HepG2 (cell line): ENCODE measurements around the gene CFAP206. TPM values are rescaled to one million over a fixed set of nuclear protein-coding genes. Genes with fewer than 3 reads are reported as not detected.
"Not testable (repeated sequence)": the region's sequence is repeated elsewhere in the genome, so short reads cannot be mapped to it uniquely, and the experiment has no call there.

Experiments
- ATAC-seq: fragments of 200-7000 bp; cut with Tn5 transposase; 3 replicates; pipeline ENCODE4 v1.9.1; 2020; ENCODE audit warnings: mild to moderate bottlenecking, moderate library complexity
- BruUV-seq: library from RNA; stranded (reverse); fragments of 400-500 nt; replicated peaks from 2 replicates; lab custom pipeline; 2021; lab: Mats Ljungman, UMichigan
- CTCF ChIA-PET: fragments of 300-600 bp; formaldehyde crosslinking; extraction: SDS; loops from one replicate; lab custom pipeline; 2021; ENCODE audit warnings: low total read pairs, inconsistent platforms, low intra/inter-chr PET ratio; lab: Yijun Ruan, JAX
- POLR2A ChIA-PET: fragments of 350-600 bp; sonication (Branson Sonifier 250); formaldehyde crosslinking; loops from one replicate; lab custom pipeline; 2020; ENCODE audit warnings: antibody characterized with exemption, inconsistent platforms; lab: Yijun Ruan, JAX
- DNase-seq: peaks from one replicate; pipeline ENCODE4 v3.0.0-alpha.2; 2015; ENCODE audit warnings: low spot score
- FAIRE-seq: peaks from 3 replicates; lab custom pipeline; 2011; peaks lifted over from hg19 to GRCh38; lab: Jason Lieb, UNC
- H2AFZ ChIP-seq: one replicate; pipeline ENCODE4 v1.6.1; 2011; ENCODE audit warnings: low read length, inconsistent platforms
- H3K27ac ChIP-seq: fragments of 300-600 bp; 3 replicates; pipeline ENCODE4 v1.8.0; 2011; ENCODE audit warnings: mixed run types, mild to moderate bottlenecking, mixed read lengths, low read length, inconsistent platforms; ENCODE audit not compliant: insufficient read depth; ENCODE audit errors: extremely low read length
- H3K27me3 ChIP-seq, 2 experiments: fragments of 200-600 bp in 1 of 2; 2 replicates in 1 of 2; 3 replicates in 1 of 2; pipeline versions ENCODE4 v1.6.0 to v1.8.0; 2011; ENCODE audit warnings: low read length in 2 of 2, mild to moderate bottlenecking in 2 of 2, moderate library complexity in 2 of 2, inconsistent platforms in 1 of 2; ENCODE audit not compliant: insufficient read depth in 2 of 2, control insufficient read depth in 1 of 2
- H3K36me3 ChIP-seq, 2 experiments: fragments of 200-600 bp in 1 of 2; replicated peaks in 1 of 2; 2 replicates in 1 of 2; 3 replicates in 1 of 2; pipeline versions ENCODE4 v1.5.1 to v1.8.0; 2011; ENCODE audit warnings: low read length in 2 of 2, inconsistent platforms in 1 of 2; ENCODE audit not compliant: insufficient read depth in 2 of 2, control insufficient read depth in 1 of 2
- H3K4me1 ChIP-seq: 2 replicates; pipeline ENCODE4 v1.5.1; 2012; ENCODE audit warnings: low read length, inconsistent platforms; ENCODE audit not compliant: insufficient read depth
- H3K4me2 ChIP-seq: 2 replicates; pipeline ENCODE4 v1.6.0; 2011; ENCODE audit warnings: low read depth, low read length, inconsistent platforms
- H3K4me3 ChIP-seq, 3 experiments: fragments of 200-600 bp in 1 of 3; sonication (generic), shearing (Covaris generic) in 1 of 3; replicated peaks in 1 of 3; 2 replicates each; pipeline ENCODE4 v1.5.1; 2011 to 2016; ENCODE audit warnings: low read length in 3 of 3, inconsistent platforms in 2 of 3, low read depth in 2 of 3, mild to moderate bottlenecking in 2 of 3, control low read depth in 1 of 3, mixed read lengths in 1 of 3; ENCODE audit not compliant: insufficient read depth in 1 of 3
- H3K79me2 ChIP-seq: one replicate; pipeline ENCODE4 v1.6.1; 2011; ENCODE audit warnings: low read length, inconsistent platforms; ENCODE audit not compliant: insufficient read depth
- H3K9ac ChIP-seq: 2 replicates; pipeline ENCODE4 v1.6.0; 2011; ENCODE audit warnings: mild to moderate bottlenecking, low read depth, low read length, inconsistent platforms; ENCODE audit not compliant: insufficient read depth
- H3K9me3 ChIP-seq: 2 replicates; pipeline ENCODE4 v1.5.1; 2012; ENCODE audit warnings: mild to moderate bottlenecking, low read length
- H4K20me1 ChIP-seq: 2 replicates; pipeline ENCODE4 v1.6.0; 2011; ENCODE audit warnings: inconsistent platforms, mild to moderate bottlenecking, low read length, moderate library complexity; ENCODE audit not compliant: insufficient read depth
- REL ChIP-seq: sonication (generic); formaldehyde crosslinking; conservative IDR thresholded peaks from 2 replicates; pipeline ENCODE4 v1.8.0; 2022; ENCODE audit warnings: mild to moderate bottlenecking, missing genetic modification reagents, moderate library complexity
- ZNF724P ChIP-seq: sonication (generic); formaldehyde crosslinking; IDR thresholded peaks from 2 replicates; pipeline ENCODE4 v1.8.0; 2022; ENCODE audit warnings: missing genetic modification reagents, borderline replicate concordance
- ZSCAN12 ChIP-seq: sonication (generic); formaldehyde crosslinking; IDR thresholded peaks from 2 replicates; pipeline ENCODE4 v1.9.0; 2021; ENCODE audit warnings: mild to moderate bottlenecking, missing genetic modification reagents
- WGBS: methylation state at CpG from one replicate; pipeline ENCODE4 v1.1.6; 2017; ENCODE audit warnings: low lambda C conversion rate; 5-methylcytosine and 5-hydroxymethylcytosine counted together
- in situ Hi-C: cut with HindIII; loops from 2 replicates; pipeline ENCODE4 v1.10.0; 2017; ENCODE audit warnings: low pct_unique_long_range_greater_than_20kb; ENCODE audit not compliant: extremely low pct_ligation_motif_present
- intact Hi-C: fragments of 100-400 bp; cut with micrococcal nuclease; formaldehyde crosslinking; loops from one replicate; pipeline ENCODE4 v1.10.0; 2022; ENCODE audit not compliant: unreplicated experiment
- polyA plus RNA-seq, 8 experiments: library from polyadenylated mRNA; depleted of rRNA in 3 of 8; stranded (reverse) in 7 of 8; unstranded in 1 of 8; fragments of >200 nt; fragmentation: Illumina TruSeq in 4 of 8; extraction: Trizol in 4 of 8; gene quantifications; 2 replicates each; pipeline versions ENCODE4 v1.2.1 to v1.2.3, GENCODE V29; 2011 to 2016; ENCODE audit warnings: low read depth in 4 of 8, missing spikeins in 1 of 8, mixed read lengths in 1 of 8; ENCODE audit not compliant: insufficient read depth in 1 of 8
- total RNA-seq, 5 experiments: library from RNA; depleted of rRNA; stranded (reverse); fragments of >200 nt; fragmentation: Illumina TruSeq; extraction: Trizol; gene quantifications; 2 replicates each; pipeline ENCODE4 v1.2.3, GENCODE V29; 2016; ENCODE audit warnings: low read depth in 1 of 5
- TF ChIP-seq, protein P1 (sequence below): sonication (generic); formaldehyde crosslinking; IDR thresholded peaks from one replicate; pipeline ENCODE4 v1.5.1; 2020; ENCODE audit warnings: mild to moderate bottlenecking, missing genetic modification reagents; ENCODE audit errors: not compliant biosample characterization
- TF ChIP-seq, protein P2 (sequence below): sonication (generic); formaldehyde crosslinking; IDR thresholded peaks from 2 replicates; pipeline ENCODE4 v1.8.0; 2022; ENCODE audit warnings: mild to moderate bottlenecking, missing genetic modification reagents; ENCODE audit not compliant: insufficient replicate concordance

Gene CFAP206
- total and polyA plus RNA-seq, 2 of the 13 experiments (the other 11 are each of a cell fraction or from before 2014, with no cell fraction given), result not detected

DNA sequence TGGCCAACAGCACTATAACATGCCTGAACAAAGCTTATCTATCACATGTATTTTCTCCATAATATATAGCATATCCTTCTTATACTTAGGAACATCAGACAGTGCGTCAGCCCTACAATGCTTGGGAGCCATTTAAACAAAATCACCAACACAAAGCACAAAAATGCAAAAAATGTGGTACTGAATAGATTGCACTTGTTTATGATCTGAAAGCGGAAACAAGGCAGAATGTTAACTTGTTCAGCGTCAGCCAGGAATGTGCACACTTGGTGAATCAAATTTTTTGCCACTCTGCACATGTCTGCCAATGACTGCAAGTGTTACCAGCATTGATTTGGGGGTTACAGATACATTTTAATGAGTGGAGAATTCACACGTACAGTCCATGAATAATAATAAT lies 79.8 kb downstream of the CFAP206 start:
- no peak overlapping the region for H3K4me3 ChIP-seq
- ChIA-PET CTCF (no interaction called here), POLR2A (no interaction called here)
- no peak overlapping the region for H2AFZ ChIP-seq
- intact Hi-C loops (no loop called here), in situ Hi-C loops (no loop called here)
- no peaks in the 10 kb centered on the region for H3K27me3 ChIP-seq
- WGBS, result over 99% methylated on average over 4 of the region's 4 CpGs
- H3K4me2 ChIP-seq, result no peak overlapping the region
- TF ChIP-seq ZSCAN12 (CRISPR knock-in tag) (no peak), ZNF724P (CRISPR knock-in tag) (no peak), REL (no peak)
- TF ChIP-seq, protein P1, sequence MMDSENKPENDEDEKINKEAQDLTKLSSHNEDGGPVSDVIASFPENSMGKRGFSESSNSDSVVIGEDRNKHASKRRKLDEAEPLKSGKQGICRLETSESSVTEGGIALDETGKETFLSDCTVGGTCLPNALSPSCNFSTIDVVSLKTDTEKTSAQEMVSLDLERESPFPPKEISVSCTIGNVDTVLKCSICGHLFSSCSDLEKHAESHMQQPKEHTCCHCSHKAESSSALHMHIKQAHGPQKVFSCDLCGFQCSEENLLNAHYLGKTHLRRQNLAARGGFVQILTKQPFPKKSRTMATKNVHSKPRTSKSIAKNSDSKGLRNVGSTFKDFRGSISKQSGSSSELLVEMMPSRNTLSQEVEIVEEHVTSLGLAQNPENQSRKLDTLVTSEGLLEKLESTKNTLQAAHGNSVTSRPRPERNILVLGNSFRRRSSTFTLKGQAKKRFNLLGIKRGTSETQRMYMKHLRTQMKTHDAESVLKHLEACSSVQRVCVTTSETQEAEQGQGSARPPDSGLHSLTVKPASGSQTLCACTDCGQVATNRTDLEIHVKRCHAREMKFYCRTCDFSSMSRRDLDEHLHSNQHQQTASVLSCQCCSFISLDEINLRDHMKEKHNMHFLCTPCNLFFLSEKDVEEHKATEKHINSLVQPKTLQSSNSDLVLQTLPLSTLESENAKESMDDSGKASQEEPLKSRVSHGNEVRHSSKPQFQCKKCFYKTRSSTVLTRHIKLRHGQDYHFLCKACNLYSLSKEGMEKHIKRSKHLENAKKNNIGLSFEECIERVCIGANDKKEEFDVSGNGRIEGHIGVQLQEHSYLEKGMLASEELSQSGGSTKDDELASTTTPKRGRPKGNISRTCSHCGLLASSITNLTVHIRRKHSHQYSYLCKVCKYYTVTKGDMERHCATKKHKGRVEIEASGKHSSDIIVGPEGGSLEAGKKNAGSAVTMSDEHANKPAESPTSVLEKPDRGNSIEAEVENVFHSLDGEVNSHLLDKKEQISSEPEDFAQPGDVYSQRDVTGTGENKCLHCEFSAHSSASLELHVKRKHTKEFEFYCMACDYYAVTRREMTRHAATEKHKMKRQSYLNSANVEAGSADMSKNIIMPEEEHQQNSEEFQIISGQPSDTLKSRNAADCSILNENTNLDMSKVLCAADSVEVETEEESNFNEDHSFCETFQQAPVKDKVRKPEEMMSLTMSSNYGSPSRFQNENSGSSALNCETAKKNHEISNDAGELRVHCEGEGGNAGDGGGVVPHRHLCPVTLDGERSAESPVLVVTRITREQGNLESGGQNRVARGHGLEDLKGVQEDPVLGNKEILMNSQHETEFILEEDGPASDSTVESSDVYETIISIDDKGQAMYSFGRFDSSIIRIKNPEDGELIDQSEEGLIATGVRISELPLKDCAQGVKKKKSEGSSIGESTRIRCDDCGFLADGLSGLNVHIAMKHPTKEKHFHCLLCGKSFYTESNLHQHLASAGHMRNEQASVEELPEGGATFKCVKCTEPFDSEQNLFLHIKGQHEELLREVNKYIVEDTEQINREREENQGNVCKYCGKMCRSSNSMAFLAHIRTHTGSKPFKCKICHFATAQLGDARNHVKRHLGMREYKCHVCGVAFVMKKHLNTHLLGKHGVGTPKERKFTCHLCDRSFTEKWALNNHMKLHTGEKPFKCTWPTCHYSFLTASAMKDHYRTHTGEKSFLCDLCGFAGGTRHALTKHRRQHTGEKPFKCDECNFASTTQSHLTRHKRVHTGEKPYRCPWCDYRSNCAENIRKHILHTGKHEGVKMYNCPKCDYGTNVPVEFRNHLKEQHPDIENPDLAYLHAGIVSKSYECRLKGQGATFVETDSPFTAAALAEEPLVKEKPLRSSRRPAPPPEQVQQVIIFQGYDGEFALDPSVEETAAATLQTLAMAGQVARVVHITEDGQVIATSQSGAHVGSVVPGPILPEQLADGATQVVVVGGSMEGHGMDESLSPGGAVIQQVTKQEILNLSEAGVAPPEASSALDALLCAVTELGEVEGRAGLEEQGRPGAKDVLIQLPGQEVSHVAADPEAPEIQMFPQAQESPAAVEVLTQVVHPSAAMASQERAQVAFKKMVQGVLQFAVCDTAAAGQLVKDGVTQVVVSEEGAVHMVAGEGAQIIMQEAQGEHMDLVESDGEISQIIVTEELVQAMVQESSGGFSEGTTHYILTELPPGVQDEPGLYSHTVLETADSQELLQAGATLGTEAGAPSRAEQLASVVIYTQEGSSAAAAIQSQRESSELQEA, result no peak
- TF ChIP-seq, protein P2, sequence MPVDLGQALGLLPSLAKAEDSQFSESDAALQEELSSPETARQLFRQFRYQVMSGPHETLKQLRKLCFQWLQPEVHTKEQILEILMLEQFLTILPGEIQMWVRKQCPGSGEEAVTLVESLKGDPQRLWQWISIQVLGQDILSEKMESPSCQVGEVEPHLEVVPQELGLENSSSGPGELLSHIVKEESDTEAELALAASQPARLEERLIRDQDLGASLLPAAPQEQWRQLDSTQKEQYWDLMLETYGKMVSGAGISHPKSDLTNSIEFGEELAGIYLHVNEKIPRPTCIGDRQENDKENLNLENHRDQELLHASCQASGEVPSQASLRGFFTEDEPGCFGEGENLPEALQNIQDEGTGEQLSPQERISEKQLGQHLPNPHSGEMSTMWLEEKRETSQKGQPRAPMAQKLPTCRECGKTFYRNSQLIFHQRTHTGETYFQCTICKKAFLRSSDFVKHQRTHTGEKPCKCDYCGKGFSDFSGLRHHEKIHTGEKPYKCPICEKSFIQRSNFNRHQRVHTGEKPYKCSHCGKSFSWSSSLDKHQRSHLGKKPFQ (CRISPR knock-in tag), result no peak
- FAIRE-seq (no peak), ATAC-seq (no peak), DNase-seq (no peak)
- H3K9ac ChIP-seq, result no peak overlapping the region
- H3K79me2 ChIP-seq, result no peaks in the 10 kb centered on the region
- peaks cover 16% of the 10 kb centered on the region for H3K4me1 ChIP-seq
- H3K9me3 ChIP-seq, result no peaks in the 10 kb centered on the region
- 0 out of 5 replicates have a peak, but pooled peaks cover 0 to 3% of the 10 kb centered on the region in 2 experiments for H3K36me3 ChIP-seq
- no TSS peak for BruUV-seq
- no peaks in the 10 kb centered on the region for H4K20me1 ChIP-seq
- no peak overlapping the region for H3K27ac ChIP-seq

- H3K4me2 ChIP-seq, H3K36me3 ChIP-seq, in situ Hi-C loops, H2AFZ ChIP-seq, CTCF ChIA-PET, H3K27me3 ChIP-seq, H3K27ac ChIP-seq, ATAC-seq, FAIRE-seq, H3K9me3 ChIP-seq, H4K20me1 ChIP-seq, H3K79me2 ChIP-seq, H3K4me3 ChIP-seq, BruUV-seq, intact Hi-C loops, DNase-seq, H3K9ac ChIP-seq: not testable (repeated sequence)
- 100% methylated on average over 8 of the region's 8 CpGs for WGBS
- peaks cover 16% of the 10 kb centered on the region for H3K4me1 ChIP-seq
- POLR2A ChIA-PET, result interaction anchor here (0.6 to 0.8 kb wide), 2 partner anchors 115 to 207 kb away, joined by 3 read pairs; no protein-coding TSS in a partner anchor
These were observed 81.6 kb downstream of the CFAP206 start for GRCh38 chr6:87489326-87489725.
